Fibroblast of the aortic adventitia (primary cell): ENCODE data around the gene SRR. TPM values are rescaled to one million over a fixed set of nuclear protein-coding genes. Genes with fewer than 3 reads are reported as not detected.
A peak's percentile ranks its signal among the peaks of the same experiment; 100 is the strongest.

ENCODE experiments used
- DNase-seq: peaks from one replicate; pipeline ENCODE4 v3.0.0-alpha.2; 2010; ENCODE audit warnings: low read depth
- H3K4me3 ChIP-seq: 2 replicates; pipeline ENCODE4 v1.5.1; 2011; ENCODE audit warnings: low read depth, mild to moderate bottlenecking, control low read depth, low read length, moderate library complexity
- total RNA-seq: library from RNA; depleted of rRNA; stranded (reverse); fragments of >200 nt; gene quantifications from 2 replicates; pipeline ENCODE4 v1.2.3, GENCODE V29; 2012; ENCODE audit warnings: low replicate concordance
- TF ChIP-seq, protein P1 (sequence below): IDR thresholded peaks from 2 replicates; pipeline ENCODE4 v1.5.1; 2011; ENCODE audit warnings: mild to moderate bottlenecking, low read length, control low read depth, inconsistent platforms; ENCODE audit not compliant: insufficient read depth

The SRR gene
- total RNA-seq, 1 donor = 29.4 TPM

DNA sequence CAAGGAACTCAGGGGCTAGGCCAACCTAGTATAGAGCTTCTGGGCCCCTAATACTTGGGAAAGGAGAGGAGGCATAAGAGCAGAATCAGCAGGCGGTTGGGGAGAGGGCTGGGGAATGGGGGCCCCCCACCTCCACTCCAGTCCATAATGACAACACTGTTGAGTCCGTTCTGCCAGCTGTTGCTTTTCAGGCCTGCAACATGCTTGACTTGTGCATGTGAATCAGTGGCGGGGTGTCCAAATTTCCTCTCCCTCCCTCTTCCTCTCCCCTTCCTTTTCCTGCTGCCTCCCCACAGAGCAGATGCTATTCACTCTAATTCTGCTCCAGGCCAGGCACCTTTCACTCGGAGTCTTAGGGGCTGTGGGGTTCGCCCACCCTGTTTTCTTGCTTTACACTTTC, 65.3 kb downstream of the SRR start:
- H3K4me3 ChIP-seq = no peak overlapping the region
- DNase-seq = peak; percentile 22
- TF ChIP-seq, protein P1, sequence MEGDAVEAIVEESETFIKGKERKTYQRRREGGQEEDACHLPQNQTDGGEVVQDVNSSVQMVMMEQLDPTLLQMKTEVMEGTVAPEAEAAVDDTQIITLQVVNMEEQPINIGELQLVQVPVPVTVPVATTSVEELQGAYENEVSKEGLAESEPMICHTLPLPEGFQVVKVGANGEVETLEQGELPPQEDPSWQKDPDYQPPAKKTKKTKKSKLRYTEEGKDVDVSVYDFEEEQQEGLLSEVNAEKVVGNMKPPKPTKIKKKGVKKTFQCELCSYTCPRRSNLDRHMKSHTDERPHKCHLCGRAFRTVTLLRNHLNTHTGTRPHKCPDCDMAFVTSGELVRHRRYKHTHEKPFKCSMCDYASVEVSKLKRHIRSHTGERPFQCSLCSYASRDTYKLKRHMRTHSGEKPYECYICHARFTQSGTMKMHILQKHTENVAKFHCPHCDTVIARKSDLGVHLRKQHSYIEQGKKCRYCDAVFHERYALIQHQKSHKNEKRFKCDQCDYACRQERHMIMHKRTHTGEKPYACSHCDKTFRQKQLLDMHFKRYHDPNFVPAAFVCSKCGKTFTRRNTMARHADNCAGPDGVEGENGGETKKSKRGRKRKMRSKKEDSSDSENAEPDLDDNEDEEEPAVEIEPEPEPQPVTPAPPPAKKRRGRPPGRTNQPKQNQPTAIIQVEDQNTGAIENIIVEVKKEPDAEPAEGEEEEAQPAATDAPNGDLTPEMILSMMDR = no peak

DNA sequence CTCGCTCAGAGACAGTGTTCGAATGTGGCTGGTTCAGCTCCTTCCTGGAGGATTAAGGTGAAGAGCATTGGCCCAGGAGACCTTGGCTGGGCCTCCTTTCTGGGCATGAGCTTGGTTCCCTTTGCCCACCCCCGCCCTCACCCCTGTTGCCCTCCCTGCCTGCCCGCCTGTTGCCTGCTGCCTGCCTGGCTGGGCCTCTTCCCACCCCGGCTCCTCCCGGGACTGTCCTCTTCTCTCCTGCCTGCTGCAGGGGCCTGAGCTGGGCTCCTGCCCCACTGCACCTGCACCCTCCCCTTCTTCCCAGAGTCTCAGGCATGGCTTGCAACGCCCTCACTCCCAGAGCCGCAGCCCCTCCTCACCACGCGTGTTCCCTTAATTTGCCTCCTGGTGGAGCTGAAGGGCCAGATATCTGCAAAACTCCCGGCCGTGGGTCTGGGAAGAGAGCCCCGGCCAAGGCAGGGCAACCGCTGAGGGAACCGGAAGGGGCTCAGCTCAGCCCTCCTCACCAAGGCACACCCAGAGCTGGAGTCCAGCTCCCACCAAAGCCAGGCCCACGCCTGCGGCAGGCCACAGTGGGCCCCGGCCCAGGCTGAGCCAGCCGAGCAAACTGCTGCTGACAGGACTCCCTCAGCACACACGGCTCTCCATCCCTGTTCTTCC, 65.9 kb downstream of the SRR start:
- peak; percentile 35 for DNase-seq
- no peak overlapping the region for H3K4me3 ChIP-seq
- TF ChIP-seq, protein P1 = peak; percentile 21

DNA sequence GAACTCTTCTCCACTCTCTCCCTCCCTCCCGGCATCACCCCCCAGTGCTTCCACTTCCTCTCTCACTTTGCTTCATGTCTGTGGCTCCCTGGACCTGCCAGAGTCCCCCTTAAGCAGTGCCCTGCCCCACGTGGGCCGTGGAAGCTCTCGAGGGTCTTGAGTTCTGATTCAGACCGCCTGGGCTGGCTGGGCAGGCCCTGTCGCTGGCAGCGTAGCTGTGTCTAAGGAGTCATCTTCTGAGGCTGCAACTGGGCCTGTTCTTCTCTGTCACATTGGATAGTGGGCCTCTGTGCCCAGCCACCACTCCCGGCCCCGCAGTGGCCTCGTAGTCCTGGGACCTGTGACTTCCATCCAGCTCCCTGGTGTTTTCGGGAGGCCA, 66.5 kb downstream of the SRR start:
- DNase-seq = no peak
- no peak overlapping the region for H3K4me3 ChIP-seq
- TF ChIP-seq, protein P1 = no peak

DNA sequence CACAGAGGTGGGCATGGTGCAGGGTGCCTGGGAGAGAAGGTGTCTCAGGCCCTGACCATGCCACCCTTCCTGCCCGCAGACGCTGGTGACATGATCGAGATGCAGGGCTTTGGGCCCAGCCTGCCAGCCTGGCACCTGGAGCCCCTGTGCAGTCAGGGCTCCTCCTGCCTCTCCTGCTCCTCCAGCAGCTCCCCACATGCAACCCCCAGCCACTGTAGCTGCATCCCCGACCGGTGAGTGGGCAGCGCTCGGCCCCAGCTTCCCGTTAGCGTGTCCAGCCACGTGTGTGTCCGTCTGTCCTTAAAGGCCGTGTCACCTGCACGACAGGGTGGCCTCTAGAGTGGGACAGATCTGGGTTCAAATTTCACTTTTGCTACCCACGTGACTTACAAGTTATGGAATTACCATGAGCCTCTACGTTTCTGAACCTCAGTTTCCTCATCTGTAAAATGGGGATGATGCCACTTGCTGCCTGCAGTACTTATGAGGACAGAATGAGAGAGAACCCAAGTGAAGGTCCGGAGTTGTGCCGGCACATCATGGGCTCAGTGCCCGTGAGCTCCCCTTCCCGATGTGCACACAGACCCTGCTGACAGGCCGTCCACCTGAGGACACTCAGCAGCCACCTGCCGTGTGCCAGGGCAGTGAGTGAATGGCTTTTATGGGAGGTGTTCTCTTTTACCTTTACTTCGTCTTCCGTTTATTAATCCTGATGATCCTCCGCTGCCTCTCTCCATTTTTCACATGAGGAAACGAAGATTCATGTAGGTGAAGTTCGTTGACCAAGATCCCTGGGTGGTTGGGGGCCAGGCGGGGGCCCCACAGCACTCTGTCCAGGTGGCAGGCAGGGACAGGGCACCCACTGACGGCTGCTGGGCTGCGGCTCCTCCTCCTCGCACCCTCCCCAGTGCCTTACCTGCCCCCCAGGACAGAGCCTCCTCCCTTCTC, 67.7 kb downstream of the SRR start:
- no peak overlapping the region for H3K4me3 ChIP-seq
- TF ChIP-seq, protein P1 = no peak
- no peak for DNase-seq

DNA sequence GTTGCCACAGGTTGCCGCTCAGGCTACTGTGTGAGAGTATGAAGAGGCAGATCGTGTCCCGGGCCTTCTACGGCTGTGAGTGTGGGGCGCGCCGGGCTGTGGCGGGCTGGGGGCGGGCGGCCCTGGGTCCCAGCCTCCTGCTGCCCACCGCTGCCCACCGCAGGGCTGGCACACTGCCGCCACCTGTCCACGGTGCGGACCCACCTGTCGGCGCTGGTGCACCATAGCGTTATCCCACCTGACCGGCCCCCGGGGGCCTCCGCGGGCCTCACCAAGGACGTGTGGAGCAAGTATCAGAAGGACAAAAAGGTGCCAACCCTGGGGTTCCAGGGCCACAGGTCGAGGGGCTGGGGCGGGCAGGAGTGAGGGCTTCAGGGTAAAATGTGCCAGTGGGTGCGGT, 68.4 kb downstream of the SRR start:
- DNase-seq = no peak
- TF ChIP-seq, protein P1 = no peak

DNA sequence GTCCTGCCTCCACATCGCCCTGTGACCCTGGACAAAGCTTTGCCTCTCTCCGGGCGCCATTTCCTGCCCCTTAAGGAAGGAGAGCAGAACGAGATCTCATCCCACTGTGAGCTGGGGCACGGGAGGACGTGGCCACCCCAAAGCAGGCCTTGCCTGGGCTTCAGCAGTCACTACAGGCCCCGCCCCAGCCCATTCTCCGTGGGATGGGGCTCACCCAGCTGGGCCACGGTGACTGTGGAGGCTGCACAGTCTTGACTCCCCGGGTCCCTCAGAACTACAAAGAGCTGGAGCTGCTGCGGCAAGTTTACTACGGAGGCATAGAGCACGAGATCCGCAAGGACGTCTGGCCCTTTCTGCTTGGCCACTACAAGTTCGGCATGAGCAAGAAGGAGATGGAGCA, 68.9 kb downstream of the SRR start:
- DNase-seq = no peak
- H3K4me3 ChIP-seq = no peak overlapping the region
- TF ChIP-seq, protein P1 = no peak

More for the DNA sequence above, 68.4 kb downstream of the SRR start:
- H3K4me3 ChIP-seq = no peak overlapping the region
